Upper lobe of left lung (tissue), 4 donors: ENCODE data around the gene DLGAP1.

Experiments
- POLR2A ChIP-seq, 4 donors: fragments of 450-650 bp; IDR thresholded peaks; one replicate each; pipeline ENCODE4 v1.5.1; 2016 to 2017; ENCODE audit warnings: antibody characterized with exemption in 4 of 4, mild to moderate bottlenecking in 2 of 4
- TF ChIP-seq, protein P1 (sequence below), 6 experiments: fragments of 450-650 bp in 4 of 6; fragments of 200-600 bp in 2 of 6; sonication (generic) in 2 of 6; IDR thresholded peaks; one replicate each; pipeline ENCODE4 v1.5.1; 2016 to 2019; ENCODE audit warnings: antibody characterized with exemption in 6 of 6

DNA sequence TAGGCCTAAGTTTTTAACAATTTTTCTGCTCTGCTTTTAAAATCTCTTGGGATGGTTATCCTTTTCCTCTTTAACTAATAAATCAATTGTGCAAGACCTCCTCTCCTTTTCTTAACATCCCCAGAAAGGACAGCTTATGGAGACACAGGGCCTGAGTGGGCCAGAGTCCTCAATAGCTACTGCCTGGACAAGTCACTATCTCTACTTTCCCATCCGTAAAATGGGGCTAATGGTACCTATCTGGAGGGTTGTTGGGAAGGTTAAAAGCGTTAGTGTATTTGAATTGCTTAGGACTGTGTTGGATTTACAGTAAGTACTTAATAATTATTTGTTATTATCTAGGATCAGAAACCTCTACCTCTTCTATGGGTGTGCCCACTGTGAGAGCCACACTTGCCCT lies 945.1 kb downstream of the DLGAP1 start:
- TF ChIP-seq POLR2A (IDR thresholded peaks at IDR 0.05) = no peak
- TF ChIP-seq, protein P1, sequence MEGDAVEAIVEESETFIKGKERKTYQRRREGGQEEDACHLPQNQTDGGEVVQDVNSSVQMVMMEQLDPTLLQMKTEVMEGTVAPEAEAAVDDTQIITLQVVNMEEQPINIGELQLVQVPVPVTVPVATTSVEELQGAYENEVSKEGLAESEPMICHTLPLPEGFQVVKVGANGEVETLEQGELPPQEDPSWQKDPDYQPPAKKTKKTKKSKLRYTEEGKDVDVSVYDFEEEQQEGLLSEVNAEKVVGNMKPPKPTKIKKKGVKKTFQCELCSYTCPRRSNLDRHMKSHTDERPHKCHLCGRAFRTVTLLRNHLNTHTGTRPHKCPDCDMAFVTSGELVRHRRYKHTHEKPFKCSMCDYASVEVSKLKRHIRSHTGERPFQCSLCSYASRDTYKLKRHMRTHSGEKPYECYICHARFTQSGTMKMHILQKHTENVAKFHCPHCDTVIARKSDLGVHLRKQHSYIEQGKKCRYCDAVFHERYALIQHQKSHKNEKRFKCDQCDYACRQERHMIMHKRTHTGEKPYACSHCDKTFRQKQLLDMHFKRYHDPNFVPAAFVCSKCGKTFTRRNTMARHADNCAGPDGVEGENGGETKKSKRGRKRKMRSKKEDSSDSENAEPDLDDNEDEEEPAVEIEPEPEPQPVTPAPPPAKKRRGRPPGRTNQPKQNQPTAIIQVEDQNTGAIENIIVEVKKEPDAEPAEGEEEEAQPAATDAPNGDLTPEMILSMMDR (IDR thresholded peaks at IDR 0.05) = no peak
